ENCODE data around the gene GLO1.

The GLO1 gene

GRCh38 chr6:38671885-38672467 lies 31.0 kb downstream of the GLO1 start:
- H3K27ac Mint-ChIP-seq = no peak overlapping the region
- no peaks in the 10 kb centered on the region for H3K27me3 Mint-ChIP-seq (ENCODE audit: low read depth)
- H3K36me3 Mint-ChIP-seq (ENCODE audit: low read depth) = peaks cover 31% of the 10 kb centered on the region
- H3K9me3 Mint-ChIP-seq = peaks cover 3% of the 10 kb centered on the region
- DNase-seq (ENCODE audit: low spot score) = peak; percentile 30
- H3K4me3 Mint-ChIP-seq = no peak overlapping the region
- peaks cover 26% of the 10 kb centered on the region for H3K4me1 Mint-ChIP-seq (ENCODE audit: low read depth)

- no peak for DNase-seq (ENCODE audit: low spot score)
- H3K27me3 Mint-ChIP-seq (ENCODE audit: low read depth) = no peaks in the 10 kb centered on the region
- H3K4me1 Mint-ChIP-seq (ENCODE audit: low read depth) = peaks cover 2% of the 10 kb centered on the region
- H3K9me3 Mint-ChIP-seq = no peaks in the 10 kb centered on the region
- peaks cover 2% of the 10 kb centered on the region for H3K36me3 Mint-ChIP-seq (ENCODE audit: low read depth)
- H3K27ac Mint-ChIP-seq = no peak overlapping the region
- H3K4me3 Mint-ChIP-seq = no peak overlapping the region
Measured at GRCh38 chr6:38658418-38659167, 44.4 kb downstream of the GLO1 start.

DNA sequence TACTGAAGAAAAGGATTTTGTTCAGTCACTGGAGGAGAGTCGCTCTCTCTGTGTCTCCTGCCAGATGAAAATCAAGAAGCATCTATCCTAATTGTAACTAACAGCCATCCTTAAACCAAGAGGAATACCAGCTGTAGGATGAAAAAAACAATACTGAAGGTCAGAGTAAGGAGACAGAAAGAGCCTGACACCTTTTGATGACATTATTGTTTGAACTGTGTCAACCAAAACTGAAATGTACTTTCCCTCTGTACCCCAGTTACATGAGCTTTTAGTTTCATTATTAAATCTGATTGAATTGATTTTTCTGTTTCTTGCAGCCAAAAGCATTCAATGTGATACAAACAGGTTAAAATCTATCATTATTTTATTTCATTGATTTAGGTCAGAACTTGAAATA lies 46.0 kb downstream of the GLO1 start:
- Mint-ChIP-seq H3K4me1 (ENCODE audit: low read depth) (peaks cover 2% of the 10 kb centered on the region), H3K36me3 (ENCODE audit: low read depth) (peaks cover 2% of the 10 kb centered on the region), H3K27me3 (ENCODE audit: low read depth) (no peaks in the 10 kb centered on the region), H3K4me3 (no peak overlapping the region), H3K27ac (no peak overlapping the region), H3K9me3 (no peaks in the 10 kb centered on the region)
- no peak for DNase-seq (ENCODE audit: low spot score)

- Mint-ChIP-seq H3K4me3 (no peak overlapping the region), H3K27me3 (ENCODE audit: low read depth) (no peaks in the 10 kb centered on the region), H3K4me1 (ENCODE audit: low read depth) (peaks cover 9% of the 10 kb centered on the region), H3K27ac (no peak overlapping the region), H3K9me3 (peaks cover 9% of the 10 kb centered on the region), H3K36me3 (ENCODE audit: low read depth) (peaks cover 5% of the 10 kb centered on the region)
- no peak for DNase-seq (ENCODE audit: low spot score)
Measured at GRCh38 chr6:38654263-38654662, 48.7 kb downstream of the GLO1 start.

DNA sequence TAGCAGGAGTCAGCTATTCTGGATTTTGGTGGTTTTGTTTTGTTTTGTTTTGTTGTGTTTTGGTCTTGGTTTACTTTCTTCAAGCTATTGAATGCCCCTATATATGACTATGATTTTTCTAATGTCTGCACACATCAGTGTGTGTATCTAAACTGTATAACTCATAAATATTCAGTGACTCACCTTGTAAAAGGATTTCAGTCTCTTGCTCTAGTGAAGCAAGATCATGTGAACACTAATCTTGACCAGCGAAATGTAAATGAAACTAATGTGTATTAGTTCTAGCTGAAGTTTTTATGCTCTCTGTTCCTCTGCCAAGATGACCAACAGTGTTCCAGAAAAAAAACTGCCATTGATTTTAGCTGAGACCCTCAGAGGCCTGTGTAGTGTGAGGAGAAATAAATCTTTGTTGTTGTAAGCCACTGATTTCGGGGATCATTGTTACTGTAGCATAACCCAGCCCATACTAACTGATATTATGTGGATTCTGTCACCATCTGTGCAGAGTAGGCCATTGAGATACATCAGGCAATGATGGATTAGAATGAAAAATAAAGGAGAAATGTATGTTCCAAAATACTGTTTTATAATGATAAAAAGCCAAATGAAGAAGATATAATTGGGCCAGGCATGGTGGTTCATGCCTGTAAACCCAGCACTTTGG lies 51.7 kb downstream of the GLO1 start:
- Mint-ChIP-seq H3K27ac (no peak overlapping the region), H3K4me3 (no peak overlapping the region), H3K36me3 (ENCODE audit: low read depth) (peaks cover 7% of the 10 kb centered on the region), H3K27me3 (ENCODE audit: low read depth) (no peaks in the 10 kb centered on the region), H3K9me3 (peaks cover 9% of the 10 kb centered on the region), H3K4me1 (ENCODE audit: low read depth) (peaks cover 8% of the 10 kb centered on the region)
- DNase-seq (ENCODE audit: low spot score) = no peak

DNA sequence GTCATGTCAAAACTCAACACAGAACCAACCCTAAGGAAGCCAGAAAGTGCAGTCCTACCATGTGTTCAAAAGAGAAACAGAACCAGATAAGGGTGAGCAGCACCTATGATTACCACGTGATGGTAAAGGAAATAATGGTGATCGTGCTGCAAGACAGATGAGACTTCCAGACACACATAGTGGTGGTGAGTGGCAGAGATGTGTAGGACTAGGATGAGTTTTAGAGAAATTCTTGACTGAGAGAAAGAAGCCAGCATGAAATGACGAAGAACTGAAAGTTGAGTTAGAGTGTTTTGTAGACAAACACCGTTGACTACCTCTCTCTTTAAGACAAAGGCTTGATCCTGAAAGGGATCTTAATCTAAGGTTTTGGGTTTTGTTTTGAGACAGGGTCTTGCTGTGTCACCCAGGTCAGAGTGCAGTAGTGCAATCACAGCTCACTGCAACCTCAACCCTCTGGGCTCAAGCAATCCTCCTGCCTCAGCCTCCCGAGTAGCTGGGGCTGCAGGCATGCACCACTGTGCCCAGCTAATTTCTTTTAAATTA lies 52.7 kb downstream of the GLO1 start:
- Mint-ChIP-seq H3K4me1 (ENCODE audit: low read depth) (peaks cover 8% of the 10 kb centered on the region), H3K27ac (no peak overlapping the region), H3K36me3 (ENCODE audit: low read depth) (peaks cover 7% of the 10 kb centered on the region), H3K9me3 (peaks cover 9% of the 10 kb centered on the region), H3K4me3 (no peak overlapping the region), H3K27me3 (ENCODE audit: low read depth) (no peaks in the 10 kb centered on the region)
- DNase-seq (ENCODE audit: low spot score) = no peak

DNA sequence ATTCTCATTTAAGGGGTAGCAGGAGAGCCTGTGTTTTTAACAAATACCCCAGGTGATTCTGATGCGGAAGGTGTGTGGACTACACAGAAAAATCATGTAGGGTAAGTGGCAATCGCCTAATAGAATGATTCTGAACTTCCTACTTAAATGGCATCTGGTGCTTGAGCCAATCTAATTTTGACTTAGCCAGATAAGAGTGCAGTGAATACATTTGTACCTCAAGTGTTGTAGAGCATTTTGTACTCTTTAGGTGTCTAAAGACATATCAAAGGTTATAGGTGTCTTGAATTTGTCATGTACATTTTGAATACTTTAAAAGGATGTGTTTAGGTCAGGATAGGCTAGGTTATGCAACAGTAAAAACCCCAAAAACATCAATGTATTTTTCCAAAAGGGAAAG lies 53.2 kb downstream of the GLO1 start:
- H3K4me1 Mint-ChIP-seq (ENCODE audit: low read depth) = peaks cover 8% of the 10 kb centered on the region

DNA sequence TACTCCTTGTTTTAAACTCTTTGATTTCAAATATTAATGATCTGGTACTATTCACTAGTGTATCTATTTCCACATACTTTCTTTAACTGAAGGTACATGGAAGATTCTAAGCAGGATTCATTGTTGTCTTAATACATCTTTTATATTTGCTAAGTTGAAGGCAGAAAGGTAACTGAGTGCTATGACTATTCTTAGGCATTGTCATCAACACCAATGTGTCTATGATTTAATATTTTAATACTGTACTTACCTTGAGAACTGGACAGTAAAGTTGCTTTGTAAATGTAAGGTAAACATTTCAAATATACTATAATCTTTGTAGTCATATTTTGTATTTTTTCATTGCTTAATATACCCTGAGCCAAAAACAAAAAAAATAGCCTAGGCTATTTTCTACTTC lies 54.3 kb downstream of the GLO1 start:
- peaks cover 7% of the 10 kb centered on the region for H3K36me3 Mint-ChIP-seq (ENCODE audit: low read depth)

More for the DNA sequence above, 53.2 kb downstream of the GLO1 start:
- Mint-ChIP-seq H3K36me3 (ENCODE audit: low read depth) (peaks cover 7% of the 10 kb centered on the region), H3K27me3 (ENCODE audit: low read depth) (no peaks in the 10 kb centered on the region), H3K27ac (no peak overlapping the region), H3K4me3 (no peak overlapping the region), H3K9me3 (peaks cover 9% of the 10 kb centered on the region)
- no peak for DNase-seq (ENCODE audit: low spot score)

GRCh38 chr6:38646166-38646878 lies 56.6 kb downstream of the GLO1 start:
- Mint-ChIP-seq H3K4me3 (no peak overlapping the region), H3K36me3 (ENCODE audit: low read depth) (peaks cover 10% of the 10 kb centered on the region), H3K27me3 (ENCODE audit: low read depth) (no peaks in the 10 kb centered on the region), H3K27ac (no peak overlapping the region), H3K4me1 (ENCODE audit: low read depth) (peaks cover 13% of the 10 kb centered on the region), H3K9me3 (peaks cover 6% of the 10 kb centered on the region)
- no peak for DNase-seq (ENCODE audit: low spot score)

More for the DNA sequence above, 54.3 kb downstream of the GLO1 start:
- peaks cover 9% of the 10 kb centered on the region for H3K9me3 Mint-ChIP-seq
- H3K4me1 Mint-ChIP-seq (ENCODE audit: low read depth) = peaks cover 8% of the 10 kb centered on the region
- H3K27me3 Mint-ChIP-seq (ENCODE audit: low read depth) = no peaks in the 10 kb centered on the region
- no peak for DNase-seq (ENCODE audit: low spot score)
- no peak overlapping the region for H3K4me3 Mint-ChIP-seq
- H3K27ac Mint-ChIP-seq = no peak overlapping the region

GRCh38 chr6:38644951-38645350 lies 58.0 kb downstream of the GLO1 start:
- Mint-ChIP-seq H3K4me1 (ENCODE audit: low read depth) (peaks cover 15% of the 10 kb centered on the region), H3K36me3 (ENCODE audit: low read depth) (peaks cover 7% of the 10 kb centered on the region), H3K27me3 (ENCODE audit: low read depth) (no peaks in the 10 kb centered on the region), H3K4me3 (no peak overlapping the region), H3K27ac (no peak overlapping the region), H3K9me3 (no peaks in the 10 kb centered on the region)
- DNase-seq (ENCODE audit: low spot score) = no peak

GRCh38 chr6:38640216-38640909 lies 62.6 kb downstream of the GLO1 start:
- H3K27me3 Mint-ChIP-seq (ENCODE audit: low read depth) = no peaks in the 10 kb centered on the region
- no peak for DNase-seq (ENCODE audit: low spot score)
- H3K36me3 Mint-ChIP-seq (ENCODE audit: low read depth) = peaks cover 5% of the 10 kb centered on the region
- peaks cover 33% of the 10 kb centered on the region for H3K4me1 Mint-ChIP-seq (ENCODE audit: low read depth)
- H3K27ac Mint-ChIP-seq = peak overlapping the region; percentile 94
- peak overlapping the region; percentile 89 for H3K4me3 Mint-ChIP-seq
- no peaks in the 10 kb centered on the region for H3K9me3 Mint-ChIP-seq

DNA sequence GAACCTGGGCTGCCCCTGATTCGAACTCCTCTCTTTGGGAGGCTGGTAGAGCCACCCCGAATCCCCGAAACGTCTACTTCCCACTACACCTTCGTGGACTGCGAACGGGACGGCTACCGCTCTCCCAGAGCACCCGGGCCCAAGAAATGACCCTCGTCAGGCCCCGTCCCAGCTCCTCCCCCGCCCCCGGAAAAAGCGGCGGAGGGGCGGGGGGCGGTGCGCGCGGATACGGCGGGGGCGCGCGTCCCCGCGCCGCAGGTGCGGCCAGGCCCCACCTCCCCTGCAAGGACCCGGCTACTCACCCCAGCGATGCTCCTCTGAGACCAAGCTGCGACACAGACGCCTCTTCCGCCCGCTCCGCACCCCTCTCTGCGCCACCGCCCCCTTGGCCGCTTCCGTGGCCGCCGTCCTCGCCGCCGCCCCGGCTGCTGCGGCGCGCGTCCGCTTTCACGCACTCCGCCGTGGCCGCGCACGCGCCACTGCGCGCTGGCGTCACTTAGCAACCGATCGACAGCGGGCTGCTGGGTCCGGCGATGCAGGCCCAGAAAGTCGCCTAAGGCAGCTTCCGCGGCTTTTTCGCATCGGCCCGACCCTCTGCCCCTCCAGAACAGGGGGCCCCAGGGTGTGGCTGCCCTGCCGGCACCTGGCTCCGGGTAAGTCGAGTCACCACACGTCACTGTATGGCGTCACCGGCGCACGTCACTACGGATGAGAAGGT lies 63.3 kb downstream of the GLO1 start, which contains the start of gene BTBD9:
BTBD9 (minus strand) TSS at position 432 of the 718 bp plus-strand sequence.
- peak within 1 kb of the TSS; percentile 94 for H3K27ac Mint-ChIP-seq
- H3K9me3 Mint-ChIP-seq = no peaks in the 10 kb centered on the region
- peaks cover 33% of the 10 kb centered on the region for H3K4me1 Mint-ChIP-seq (ENCODE audit: low read depth)
- peak; percentile 84 for DNase-seq (ENCODE audit: low spot score)
- H3K36me3 Mint-ChIP-seq (ENCODE audit: low read depth) = peaks cover 5% of the 10 kb centered on the region
- H3K27me3 Mint-ChIP-seq (ENCODE audit: low read depth) = no peaks in the 10 kb centered on the region
- peak within 1 kb of the TSS; percentile 89 for H3K4me3 Mint-ChIP-seq
